CD4-positive, alpha-beta T cell (primary cell): ENCODE measurements around the gene SCAND1. TPM values are rescaled to one million over a fixed set of nuclear protein-coding genes. Genes with fewer than 3 reads are reported as not detected.

ENCODE experiments used
- ATAC-seq: fragments of 200-7000 bp; cut with Tn5 transposase; one replicate; pipeline ENCODE4 v1.10.0; 2022; ENCODE audit warnings: mild to moderate bottlenecking; ENCODE audit not compliant: poor library complexity
- CTCF ChIA-PET: fragments of 350-600 bp; sonication (Branson Sonifier 250); formaldehyde crosslinking; loops from one replicate; lab custom pipeline; 2021; ENCODE audit warnings: antibody characterized with exemption, inconsistent platforms; lab: Charles Lee
- POLR2A ChIA-PET: fragments of 350-600 bp; sonication (Branson Sonifier 250); formaldehyde crosslinking; loops from one replicate; lab custom pipeline; 2021; ENCODE audit warnings: antibody characterized with exemption, inconsistent platforms; lab: Charles Lee
- DNase-seq, 14 experiments: peaks; one replicate each; pipeline ENCODE4 v3.0.0-alpha.2; 2013 to 2020; ENCODE audit warnings: mixed read lengths in 2 of 14
- H3K27ac ChIP-seq, 2 donors: one replicate each; pipeline versions ENCODE4 v1.5.1 to v1.7.0; 2013; ENCODE audit warnings: low read length in 2 of 2, low read depth in 1 of 2, mild to moderate bottlenecking in 1 of 2
- H3K27me3 ChIP-seq, 2 experiments: 1 replicate in 1 of 2; 2 replicates in 1 of 2; pipeline versions ENCODE4 v1.6.1 to v1.7.0; 2013; ENCODE audit warnings: low read length in 2 of 2, control low read depth in 1 of 2, mild to moderate bottlenecking in 1 of 2, moderate library complexity in 1 of 2; ENCODE audit not compliant: insufficient read depth in 2 of 2, control insufficient read depth in 1 of 2
- H3K36me3 ChIP-seq: one replicate; pipeline ENCODE4 v1.6.1; 2013; ENCODE audit warnings: low read length, control low read depth; ENCODE audit not compliant: insufficient read depth
- H3K4me1 ChIP-seq: one replicate; pipeline ENCODE4 v1.6.1; 2013; ENCODE audit warnings: low read length, control low read depth; ENCODE audit not compliant: insufficient read depth
- H3K4me3 ChIP-seq: one replicate; pipeline ENCODE4 v1.5.1; 2013; ENCODE audit warnings: mild to moderate bottlenecking, low read length, moderate library complexity
- H3K9me3 ChIP-seq, 2 experiments: 1 replicate in 1 of 2; 2 replicates in 1 of 2; pipeline versions ENCODE4 v1.6.1 to v1.7.0; 2013; ENCODE audit warnings: low read length in 2 of 2, mild to moderate bottlenecking in 2 of 2, control low read depth in 1 of 2, moderate library complexity in 1 of 2; ENCODE audit not compliant: control insufficient read depth in 1 of 2, insufficient read depth in 1 of 2
- H3K27ac Mint-ChIP-seq: one replicate; pipeline ENCODE4 v1.8.0; 2020; ENCODE audit warnings: mixed read lengths
- H3K27me3 Mint-ChIP-seq: one replicate; pipeline ENCODE4 v1.8.0; 2021; ENCODE audit warnings: mixed read lengths
- H3K36me3 Mint-ChIP-seq: one replicate; pipeline ENCODE4 v1.8.0; 2021; ENCODE audit warnings: low read depth, mixed read lengths
- H3K4me1 Mint-ChIP-seq: one replicate; pipeline ENCODE4 v1.8.0; 2021; ENCODE audit warnings: low read depth, mixed read lengths
- H3K4me3 Mint-ChIP-seq: one replicate; pipeline ENCODE4 v1.8.0; 2020; ENCODE audit warnings: mild to moderate bottlenecking, mixed read lengths
- H3K9me3 Mint-ChIP-seq: one replicate; pipeline ENCODE4 v1.8.0; 2020; ENCODE audit warnings: mixed read lengths
- intact Hi-C, 2 experiments: fragments of 100-400 bp; cut with DNase I in 1 of 2; cut with micrococcal nuclease in 1 of 2; formaldehyde crosslinking; loops; one replicate each; pipeline versions ENCODE4 v1.15.1 to v1.9.0; 2023 to 2025; cut with DNase I, micrococcal nuclease
- total RNA-seq, 174 experiments: library from RNA in 2 of 174; stranded (reverse) in 2 of 174; gene quantifications; one replicate each; pipeline ENCODE4 v1.2.3 and lab custom pipeline; 2021 to 2026
- TF ChIP-seq, protein P1 (sequence below): fragments of 200-600 bp; IDR thresholded peaks from one replicate; pipeline ENCODE4 v1.8.0; 2022; ENCODE audit warnings: antibody characterized with exemption, mild to moderate bottlenecking

The SCAND1 gene
- total RNA-seq, 2 experiments from 2014 or later: 77.2 to 82.7 TPM

DNA sequence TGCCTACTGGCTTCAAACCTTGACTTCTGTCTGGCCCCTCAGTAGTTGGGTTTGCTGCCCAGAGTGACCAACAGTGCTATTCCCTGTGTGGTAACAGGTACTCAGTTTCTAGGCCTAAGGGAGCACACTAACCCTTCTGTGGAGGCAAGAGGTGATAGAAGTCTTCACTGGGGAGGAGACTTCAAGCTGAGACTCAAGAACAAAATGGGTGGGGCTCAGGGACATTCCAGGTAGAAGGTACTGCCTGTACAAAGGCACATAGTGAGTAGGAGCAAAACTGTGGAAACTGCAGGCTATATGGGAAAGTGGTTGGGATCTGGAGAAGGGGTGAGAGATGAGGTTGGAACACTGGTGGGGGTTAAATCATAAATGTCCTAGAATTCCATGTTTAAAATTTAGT, 2.3 kb upstream of the SCAND1 start:
- peaks cover 30% of the 10 kb centered on the region for H3K4me1 Mint-ChIP-seq
- H3K36me3 Mint-ChIP-seq: peaks cover 22% of the 10 kb centered on the region
- TF ChIP-seq, protein P1, sequence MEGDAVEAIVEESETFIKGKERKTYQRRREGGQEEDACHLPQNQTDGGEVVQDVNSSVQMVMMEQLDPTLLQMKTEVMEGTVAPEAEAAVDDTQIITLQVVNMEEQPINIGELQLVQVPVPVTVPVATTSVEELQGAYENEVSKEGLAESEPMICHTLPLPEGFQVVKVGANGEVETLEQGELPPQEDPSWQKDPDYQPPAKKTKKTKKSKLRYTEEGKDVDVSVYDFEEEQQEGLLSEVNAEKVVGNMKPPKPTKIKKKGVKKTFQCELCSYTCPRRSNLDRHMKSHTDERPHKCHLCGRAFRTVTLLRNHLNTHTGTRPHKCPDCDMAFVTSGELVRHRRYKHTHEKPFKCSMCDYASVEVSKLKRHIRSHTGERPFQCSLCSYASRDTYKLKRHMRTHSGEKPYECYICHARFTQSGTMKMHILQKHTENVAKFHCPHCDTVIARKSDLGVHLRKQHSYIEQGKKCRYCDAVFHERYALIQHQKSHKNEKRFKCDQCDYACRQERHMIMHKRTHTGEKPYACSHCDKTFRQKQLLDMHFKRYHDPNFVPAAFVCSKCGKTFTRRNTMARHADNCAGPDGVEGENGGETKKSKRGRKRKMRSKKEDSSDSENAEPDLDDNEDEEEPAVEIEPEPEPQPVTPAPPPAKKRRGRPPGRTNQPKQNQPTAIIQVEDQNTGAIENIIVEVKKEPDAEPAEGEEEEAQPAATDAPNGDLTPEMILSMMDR: no peak
- Histone ChIP-seq H3K4me3 (no peak overlapping the region), H3K9me3 (no peaks in the 10 kb centered on the region), H3K27me3 (no peaks in the 10 kb centered on the region), H3K36me3 (peaks cover 2% of the 10 kb centered on the region), H3K4me1 (peaks cover 29% of the 10 kb centered on the region), H3K27ac (no peak overlapping the region)
- no peaks in the 10 kb centered on the region for H3K27me3 Mint-ChIP-seq
- H3K4me3 Mint-ChIP-seq: peak overlapping the region; percentile 21
- ChIA-PET POLR2A (no interaction called here), CTCF (no interaction called here)
- intact Hi-C loops: loop anchor here in 1 of 2 experiments (10.0 kb wide), 3 partner anchors 262 to 1962 kb away; partner anchors contain the start of genes AHCY, NFS1, RALY and ROMO1
- no peak overlapping the region for H3K27ac Mint-ChIP-seq
- ATAC-seq: no peak
- H3K9me3 Mint-ChIP-seq: no peaks in the 10 kb centered on the region
- DNase-seq: no peak

GRCh38 chr20:35954907-35955251, 577 bp upstream of the SCAND1 start:
- H3K27ac Mint-ChIP-seq: peak overlapping the region; percentile 98
- ATAC-seq: peak; percentile 5
- Histone ChIP-seq H3K4me1 (peaks cover 31% of the 10 kb centered on the region), H3K9me3 (no peaks in the 10 kb centered on the region), H3K36me3 (peaks cover 2% of the 10 kb centered on the region), H3K27me3 (no peaks in the 10 kb centered on the region), H3K27ac (peak overlapping the region; percentile 78 to 99), H3K4me3 (peak overlapping the region; percentile 96)
- POLR2A ChIA-PET: interaction anchor here (0.6 to 3.6 kb wide), 43 partner anchors 9 to 1843 kb away, joined by 3 to 126 read pairs (median 8); partner anchors contain the start of genes AAR2, AHCY, CEP250 and CPNE1
- CTCF ChIA-PET: interaction anchor here (0.5 to 2.4 kb wide), 26 partner anchors 8 to 1435 kb away, joined by 3 to 21 read pairs (median 4); partner anchors contain the start of genes AAR2, CEP250, EDEM2 and PHF20
- no peaks in the 10 kb centered on the region for H3K27me3 Mint-ChIP-seq
- H3K4me3 Mint-ChIP-seq: peak overlapping the region; percentile 99
- H3K36me3 Mint-ChIP-seq: peaks cover 22% of the 10 kb centered on the region
- peak in 11 of 14 experiments; percentile 5 to 78 (median 39) for DNase-seq
- intact Hi-C loops: loop anchor here (1.0 to 10.0 kb wide), 10 partner anchors 110 to 1960 kb away; partner anchors contain the start of genes AHCY (in 1 of the 2), EIF6 (in 1 of the 2), ITCH (in 1 of the 2) and NFS1 (in 1 of the 2)
- H3K4me1 Mint-ChIP-seq: peaks cover 30% of the 10 kb centered on the region
- TF ChIP-seq, protein P1: no peak
- no peaks in the 10 kb centered on the region for H3K9me3 Mint-ChIP-seq

DNA sequence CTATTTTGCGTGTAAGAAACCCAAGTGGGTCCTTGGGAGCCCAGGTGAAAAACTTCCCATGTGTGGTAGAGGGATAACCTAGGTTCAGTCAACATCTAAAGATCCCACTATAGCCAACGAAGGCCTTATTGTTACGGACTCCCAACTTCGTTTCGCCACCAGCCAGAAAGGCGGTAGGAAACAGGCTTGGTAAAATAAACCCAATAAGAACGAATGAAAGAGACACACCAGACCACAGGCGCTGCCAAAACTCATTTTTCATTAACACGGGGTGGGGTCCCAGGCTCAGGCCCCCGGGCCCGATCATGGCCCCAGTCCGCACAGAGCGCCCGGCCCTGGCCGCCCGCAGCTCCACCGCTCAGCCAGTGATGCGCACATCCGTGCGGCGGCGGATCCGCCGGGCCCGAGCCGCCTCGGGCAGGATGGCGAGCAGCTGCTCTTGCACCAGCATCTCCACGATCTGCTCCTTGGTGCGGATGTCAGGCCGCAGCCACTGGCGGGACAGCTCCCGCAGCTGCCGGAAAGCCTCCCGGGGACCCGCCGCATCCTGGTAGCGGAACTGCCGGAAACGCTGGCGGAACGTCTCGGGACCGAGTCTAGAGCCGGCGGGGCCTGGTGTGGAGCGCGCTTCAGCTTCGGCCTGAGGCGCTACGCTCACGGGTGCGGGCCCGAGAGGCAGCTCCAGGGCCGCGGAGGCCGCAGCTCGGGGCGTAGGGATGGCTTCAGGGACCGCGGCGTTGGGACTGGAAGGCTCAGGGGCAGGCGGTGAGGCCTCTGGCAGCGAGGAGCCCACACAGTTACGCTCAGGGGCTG, 709 bp downstream of the SCAND1 start:
- ChIA-PET POLR2A (interaction anchor here (0.5 to 3.6 kb wide), 58 partner anchors 8 to 1960 kb away, joined by 3 to 126 read pairs (median 6); partner anchors contain the start of genes AAR2, AHCY, CEP250 and CPNE1), CTCF (interaction anchor here (0.9 to 2.4 kb wide), 26 partner anchors 8 to 857 kb away, joined by 3 to 21 read pairs (median 4); partner anchors contain the start of genes AAR2, CEP250, EDEM2 and MMP24OS)
- Histone ChIP-seq H3K4me3 (peak overlapping the region; percentile 96), H3K9me3 (no peaks in the 10 kb centered on the region), H3K27ac (peak overlapping the region; percentile 99), H3K36me3 (peaks cover 7% of the 10 kb centered on the region), H3K27me3 (no peaks in the 10 kb centered on the region), H3K4me1 (peaks cover 31% of the 10 kb centered on the region)
- no peaks in the 10 kb centered on the region for H3K9me3 Mint-ChIP-seq
- TF ChIP-seq, protein P1: no peak
- peaks cover 32% of the 10 kb centered on the region for H3K36me3 Mint-ChIP-seq
- DNase-seq: peak; percentile 42 to 85 (median 68)
- H3K27ac Mint-ChIP-seq: peak overlapping the region; percentile 98
- peak; percentile 33 for ATAC-seq
- H3K27me3 Mint-ChIP-seq: no peaks in the 10 kb centered on the region
- intact Hi-C loops: loop anchor here (1.0 to 10.0 kb wide), 10 partner anchors 111 to 1959 kb away; partner anchors contain the start of genes AHCY (in 1 of the 2), EIF6 (in 1 of the 2), ITCH (in 1 of the 2) and NFS1 (in 1 of the 2)
- H3K4me3 Mint-ChIP-seq: peak overlapping the region; percentile 99
- peaks cover 34% of the 10 kb centered on the region for H3K4me1 Mint-ChIP-seq
